Stimulated activated CD4-positive, alpha-beta T cell treated with anti-CD3 and anti-CD28 coated beads, Interleukin-4, amount 100 ng/mL, for 1 hour (primary cell): Measurements from ENCODE around the gene BBOX1.
"Not testable (repeated sequence)": the region's sequence is repeated elsewhere in the genome, so short reads cannot be mapped to it uniquely, and the experiment has no call there.

Experiments
- DNase-seq: peaks from one replicate; pipeline ENCODE4 v3.0.0-alpha.2; 2020

BBOX1 gene, protein sequence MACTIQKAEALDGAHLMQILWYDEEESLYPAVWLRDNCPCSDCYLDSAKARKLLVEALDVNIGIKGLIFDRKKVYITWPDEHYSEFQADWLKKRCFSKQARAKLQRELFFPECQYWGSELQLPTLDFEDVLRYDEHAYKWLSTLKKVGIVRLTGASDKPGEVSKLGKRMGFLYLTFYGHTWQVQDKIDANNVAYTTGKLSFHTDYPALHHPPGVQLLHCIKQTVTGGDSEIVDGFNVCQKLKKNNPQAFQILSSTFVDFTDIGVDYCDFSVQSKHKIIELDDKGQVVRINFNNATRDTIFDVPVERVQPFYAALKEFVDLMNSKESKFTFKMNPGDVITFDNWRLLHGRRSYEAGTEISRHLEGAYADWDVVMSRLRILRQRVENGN

DNA sequence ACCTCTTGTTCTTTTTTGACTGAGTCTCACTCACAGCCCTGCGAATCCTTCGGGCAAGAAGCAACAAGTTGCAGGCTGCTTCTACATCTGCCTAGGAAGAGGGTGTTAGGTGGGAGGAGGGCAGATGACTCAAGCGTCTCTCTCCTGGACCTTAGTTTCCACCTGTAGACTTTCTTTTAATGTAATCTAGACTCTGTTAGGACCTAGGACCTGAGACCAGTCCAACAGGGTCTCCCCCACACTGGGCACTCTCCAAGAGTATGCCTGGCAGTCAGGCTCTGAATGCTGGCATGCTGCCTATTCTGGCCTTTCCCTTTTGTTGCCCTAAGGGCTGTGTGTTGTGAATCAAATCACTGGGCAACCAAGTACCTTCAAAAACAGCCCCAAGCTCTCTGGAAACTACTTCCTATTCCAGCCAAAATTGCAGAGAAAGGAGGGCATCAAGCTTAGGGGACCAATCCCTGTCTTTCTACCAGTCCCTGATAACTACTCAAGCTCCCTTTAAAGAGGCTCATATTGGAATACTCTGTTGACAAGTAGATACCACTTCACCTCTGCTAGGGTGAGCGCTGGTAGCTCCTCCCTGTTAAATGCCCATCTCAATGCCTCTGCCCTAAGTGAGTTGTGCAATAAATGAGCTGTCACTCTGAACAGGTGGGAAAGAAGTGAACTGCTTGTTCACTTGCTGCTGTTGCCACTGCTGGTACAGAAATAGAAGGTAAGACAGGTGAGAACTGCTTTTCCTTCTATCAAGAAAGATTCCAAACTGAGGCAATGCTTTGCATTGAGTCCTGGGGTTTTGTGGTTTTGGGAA lies at the start of gene BBOX1:
Gene BBOX1, plus strand, starts transcription at position 514 of the 814 bp plus-strand sequence. CDS start 14,616 bp downstream, outside the sequence.
- DNase-seq: no peak

DNA sequence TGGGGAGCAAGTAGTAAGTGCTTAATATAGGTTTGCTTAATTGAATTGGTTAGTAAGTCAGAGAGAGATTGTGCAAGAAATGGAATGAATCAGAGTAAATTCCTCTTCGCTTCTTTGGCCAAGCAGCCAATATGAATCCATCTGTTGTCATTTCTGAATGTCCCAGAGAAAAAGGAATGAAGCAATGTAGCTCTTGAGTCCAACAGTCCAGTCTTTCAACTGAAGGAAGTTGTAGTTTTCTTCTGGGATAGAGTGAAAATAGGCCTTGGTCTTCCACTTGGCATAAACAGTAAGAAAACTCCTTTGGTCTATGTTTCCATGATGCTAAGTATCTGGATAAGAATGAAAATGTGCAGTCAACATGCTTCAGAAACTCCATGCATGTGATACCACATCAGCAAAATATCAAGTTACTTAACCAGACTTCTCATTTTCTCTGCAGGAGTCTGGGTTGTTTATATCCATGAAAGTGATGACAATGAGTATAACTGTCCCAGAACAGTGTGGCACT lies 48.5 kb upstream of the BBOX1 start:
- DNase-seq: no peak

DNA sequence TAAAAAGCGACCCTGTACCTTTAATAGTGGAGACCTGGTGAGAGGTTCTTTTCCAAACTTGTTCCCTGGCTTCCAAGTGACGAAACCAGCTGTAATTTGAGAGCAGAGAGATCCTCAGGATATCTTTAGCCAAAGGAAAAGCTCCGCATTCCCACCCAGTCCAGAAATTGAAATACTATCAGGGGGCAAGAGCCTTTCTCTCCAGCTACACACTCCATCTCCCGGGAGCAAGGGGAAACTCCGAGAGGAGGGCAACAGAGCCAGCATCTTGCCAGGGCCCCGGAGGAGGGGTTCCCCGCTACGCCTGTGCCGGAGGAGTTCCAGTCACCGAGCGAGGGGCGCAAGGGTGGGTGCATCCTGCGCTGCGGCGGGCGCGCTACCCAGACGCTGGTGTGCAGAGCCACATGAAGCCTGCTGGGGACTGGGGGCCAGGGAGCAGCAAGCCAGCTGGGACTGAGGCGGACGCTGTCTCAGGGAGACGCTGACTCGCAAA lies 46.6 kb upstream of the BBOX1 start, which contains the start of gene FIBIN:
Gene FIBIN, plus strand, starts transcription at position 148 of the 493 bp plus-strand sequence. CDS start 415 bp downstream, outside the sequence.
- DNase-seq: no peak

DNA sequence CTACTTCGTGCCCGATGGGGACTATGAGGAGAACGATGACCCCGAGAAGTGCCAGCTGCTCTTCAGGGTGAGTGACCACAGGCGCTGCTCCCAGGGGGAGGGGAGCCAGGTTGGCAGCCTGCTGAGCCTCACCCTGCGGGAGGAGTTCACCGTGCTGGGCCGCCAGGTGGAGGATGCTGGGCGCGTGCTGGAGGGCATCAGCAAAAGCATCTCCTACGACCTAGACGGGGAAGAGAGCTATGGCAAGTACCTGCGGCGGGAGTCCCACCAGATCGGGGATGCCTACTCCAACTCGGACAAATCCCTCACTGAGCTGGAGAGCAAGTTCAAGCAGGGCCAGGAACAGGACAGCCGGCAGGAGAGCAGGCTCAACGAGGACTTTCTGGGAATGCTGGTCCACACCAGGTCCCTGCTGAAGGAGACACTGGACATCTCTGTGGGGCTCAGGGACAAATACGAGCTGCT lies 46.0 kb upstream of the BBOX1 start:
- DNase-seq: no peak

DNA sequence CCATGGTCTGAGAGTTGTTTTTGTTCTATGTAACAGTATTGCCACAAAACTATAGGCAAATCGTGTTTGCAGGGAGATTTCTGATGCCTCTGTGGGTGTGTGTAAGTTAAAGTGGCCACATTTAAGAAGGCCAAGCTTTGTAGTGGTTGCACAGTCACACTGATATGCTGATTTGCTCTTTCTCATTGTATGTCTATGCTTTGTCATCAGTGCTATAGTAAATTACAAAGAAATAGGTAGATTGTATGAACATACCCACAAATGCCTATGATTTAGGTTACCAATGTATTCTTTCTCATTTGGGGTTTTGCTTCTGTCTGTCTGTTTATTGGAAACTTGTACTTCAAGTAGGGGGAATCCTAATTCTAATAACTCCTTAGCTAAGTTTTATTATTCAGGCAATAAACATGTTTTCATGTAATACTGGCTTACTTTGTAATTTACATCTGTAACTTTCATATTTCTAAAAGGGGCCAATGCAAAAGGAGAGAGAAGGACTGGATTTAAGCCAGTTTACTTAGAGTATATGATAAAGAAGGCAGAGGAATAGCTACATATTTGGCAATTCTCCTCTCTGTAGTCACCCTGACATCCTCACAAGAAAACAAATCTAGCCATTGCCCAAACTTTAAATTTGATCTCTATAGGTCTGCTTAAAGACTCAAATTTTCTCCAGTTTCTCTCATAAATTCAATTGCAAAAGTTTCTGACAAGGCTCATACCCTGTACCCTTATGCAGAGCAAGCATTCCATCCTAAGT lies 44.7 kb upstream of the BBOX1 start:
- DNase-seq: no peak

DNA sequence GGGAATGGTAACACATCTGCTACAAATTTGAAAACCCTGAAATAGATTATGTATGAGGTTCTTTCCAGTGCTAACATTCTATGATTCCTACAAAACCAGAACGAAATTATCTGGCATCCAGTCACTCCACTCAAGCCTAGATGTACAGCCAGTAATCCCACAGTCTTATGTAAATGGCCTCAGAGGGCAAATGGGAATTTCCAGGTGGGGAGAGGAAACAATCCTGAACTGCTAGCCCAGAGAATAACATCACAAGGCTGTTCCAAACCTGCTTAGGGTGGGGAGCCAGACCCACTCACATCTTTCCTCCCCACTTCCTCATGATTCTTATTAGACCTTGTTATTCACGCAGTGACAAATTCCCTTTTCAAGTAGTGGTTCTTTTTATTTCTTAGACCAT lies 43.2 kb upstream of the BBOX1 start:
- DNase-seq: no peak

DNA sequence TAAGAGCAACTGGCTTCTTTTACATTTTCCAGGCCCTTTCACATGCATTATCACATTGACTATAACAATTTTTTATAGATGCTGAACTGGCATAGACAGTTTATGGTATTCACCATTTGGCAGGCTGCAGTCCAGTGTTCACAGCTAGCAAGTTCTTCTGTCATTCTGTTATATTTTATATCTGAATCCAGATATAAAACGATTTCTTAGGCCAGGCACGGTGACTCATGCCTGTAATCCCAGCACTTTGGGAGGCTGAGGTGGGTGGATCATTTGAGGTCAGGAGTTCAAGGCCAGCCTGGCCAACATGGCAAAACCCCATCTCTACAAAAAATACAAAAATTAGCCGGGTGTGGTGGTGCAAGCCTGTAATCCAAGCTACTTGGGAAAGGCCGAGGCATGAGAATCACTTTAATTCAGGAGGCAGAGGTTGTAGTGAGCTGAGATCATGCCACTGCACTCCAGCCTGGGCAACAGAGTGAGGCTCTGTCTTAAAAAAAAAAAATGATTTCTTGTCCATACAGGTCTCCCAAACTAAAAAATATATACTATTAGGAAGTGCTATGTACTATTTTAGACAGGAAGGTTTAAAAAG lies 39.4 kb upstream of the BBOX1 start:
- not testable (repeated sequence) for DNase-seq

DNA sequence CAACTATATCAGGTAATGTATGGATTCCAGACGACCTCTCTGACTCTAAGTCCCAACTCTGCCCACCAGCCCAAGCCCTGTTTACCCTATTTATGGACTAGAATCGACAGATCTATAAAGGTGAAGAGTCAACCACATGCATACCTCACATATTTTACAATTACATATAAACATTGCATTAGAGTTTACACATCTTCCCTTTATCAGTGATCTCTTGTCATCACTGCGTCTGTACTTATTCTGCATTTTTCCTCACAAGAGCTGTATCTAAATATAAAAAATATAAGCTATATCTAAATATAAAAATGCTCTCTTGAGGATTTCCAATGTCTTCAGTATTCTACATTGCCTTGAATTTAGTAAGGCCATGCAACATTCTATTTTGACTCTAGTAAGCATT lies 38.2 kb upstream of the BBOX1 start:
- DNase-seq: no peak

DNA sequence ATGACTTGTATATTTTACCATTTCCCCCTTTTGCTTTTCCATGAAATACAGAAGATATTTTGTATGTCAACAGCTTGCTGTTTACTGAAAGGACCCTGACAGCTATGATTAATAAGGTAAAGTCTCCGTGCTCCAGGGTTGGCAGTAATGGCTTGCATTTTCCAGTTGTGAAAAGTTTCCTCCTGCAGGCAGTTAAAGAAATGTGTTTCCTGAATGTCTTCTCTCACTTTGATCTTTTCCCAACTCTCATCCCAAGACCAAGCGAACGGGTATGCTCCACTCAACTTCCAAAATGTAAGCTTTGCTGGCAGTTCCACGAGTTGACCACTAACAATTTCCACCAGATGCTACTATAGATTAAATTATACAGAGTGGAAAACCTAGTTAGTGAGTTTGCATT lies 37.8 kb upstream of the BBOX1 start:
- DNase-seq: no peak

DNA sequence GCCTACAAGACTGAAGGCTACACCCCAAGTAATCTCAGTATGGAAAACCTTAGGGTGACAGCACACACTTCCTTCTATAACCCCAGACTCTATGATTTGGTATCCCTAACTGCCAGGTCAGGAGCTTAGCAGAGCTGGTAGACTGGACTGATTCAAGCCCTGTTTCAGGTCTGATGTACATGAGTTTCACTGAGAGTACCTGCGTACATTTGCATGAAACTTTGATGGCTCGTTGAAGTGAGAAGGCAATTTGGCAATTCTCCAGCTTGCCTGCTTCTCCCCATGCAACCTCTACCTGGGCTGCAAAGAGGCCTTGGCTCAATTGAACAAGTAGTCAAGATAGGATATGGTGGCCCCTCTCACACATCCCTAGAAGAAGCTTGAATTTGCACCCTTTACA lies 36.5 kb upstream of the BBOX1 start:
- no peak for DNase-seq

DNA sequence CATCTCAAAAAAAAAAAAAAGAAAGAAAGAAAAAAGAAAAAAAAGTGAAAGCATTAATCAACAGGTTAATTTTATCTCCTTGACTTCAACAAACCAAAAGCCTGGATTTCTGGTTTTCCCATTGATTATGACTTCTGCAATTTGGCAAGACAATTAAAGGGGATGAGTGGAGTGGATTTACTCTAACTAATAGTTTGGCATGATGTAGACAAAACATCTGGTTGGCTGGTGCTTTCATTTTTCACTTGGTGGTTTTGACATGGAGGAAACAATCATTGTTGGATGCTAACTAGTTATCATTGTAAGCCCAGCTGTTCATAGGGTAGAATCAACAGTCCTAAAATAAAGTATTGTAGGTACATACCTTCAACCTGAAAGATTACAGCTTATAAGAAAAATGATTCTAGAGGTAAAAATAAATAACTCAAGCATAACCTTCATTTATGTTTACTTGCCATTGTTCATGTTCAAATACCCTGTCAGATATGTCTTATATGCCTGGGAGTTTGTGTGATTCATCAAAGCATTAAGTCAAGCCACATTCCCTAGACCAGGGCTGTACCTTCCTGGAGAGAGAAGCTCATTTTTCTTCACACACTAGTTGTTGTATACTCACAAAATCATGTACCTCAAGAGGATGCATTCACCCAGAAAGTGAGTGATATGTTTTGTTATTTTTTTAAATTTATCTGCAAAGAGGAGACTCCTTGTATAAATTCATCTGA lies 31.6 kb upstream of the BBOX1 start:
- DNase-seq: no peak

DNA sequence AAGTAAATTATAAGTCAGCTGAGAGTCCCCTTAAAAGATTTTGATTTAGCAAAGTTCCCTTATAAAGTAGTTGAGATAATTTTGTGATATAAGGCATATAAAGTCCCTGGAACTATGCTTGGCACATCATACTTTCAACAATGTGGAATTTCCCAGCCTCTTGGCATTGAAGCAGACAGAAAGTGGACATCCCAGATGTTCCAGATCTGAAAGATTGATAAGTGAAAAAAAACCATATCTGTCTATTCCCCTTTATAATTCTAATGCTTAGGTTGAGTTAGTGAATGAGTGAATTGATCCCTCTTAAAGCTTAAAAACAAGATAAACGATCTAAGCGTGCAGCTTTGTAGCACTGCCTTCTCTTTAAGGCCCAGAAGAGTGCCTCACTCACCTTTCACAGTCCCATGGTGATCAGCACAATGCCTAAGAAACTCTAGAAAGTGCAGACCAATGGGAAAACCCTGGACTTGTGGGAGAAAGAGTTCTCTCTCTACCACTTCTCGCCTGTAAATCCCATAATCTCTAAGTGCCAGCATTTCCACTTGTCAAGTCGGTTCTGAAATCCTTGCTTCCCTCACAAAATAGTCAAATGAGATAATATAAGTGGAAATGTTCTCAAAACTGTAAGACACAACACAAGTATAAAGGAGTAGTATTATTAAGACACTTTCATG lies 28.9 kb upstream of the BBOX1 start:
- no peak for DNase-seq

DNA sequence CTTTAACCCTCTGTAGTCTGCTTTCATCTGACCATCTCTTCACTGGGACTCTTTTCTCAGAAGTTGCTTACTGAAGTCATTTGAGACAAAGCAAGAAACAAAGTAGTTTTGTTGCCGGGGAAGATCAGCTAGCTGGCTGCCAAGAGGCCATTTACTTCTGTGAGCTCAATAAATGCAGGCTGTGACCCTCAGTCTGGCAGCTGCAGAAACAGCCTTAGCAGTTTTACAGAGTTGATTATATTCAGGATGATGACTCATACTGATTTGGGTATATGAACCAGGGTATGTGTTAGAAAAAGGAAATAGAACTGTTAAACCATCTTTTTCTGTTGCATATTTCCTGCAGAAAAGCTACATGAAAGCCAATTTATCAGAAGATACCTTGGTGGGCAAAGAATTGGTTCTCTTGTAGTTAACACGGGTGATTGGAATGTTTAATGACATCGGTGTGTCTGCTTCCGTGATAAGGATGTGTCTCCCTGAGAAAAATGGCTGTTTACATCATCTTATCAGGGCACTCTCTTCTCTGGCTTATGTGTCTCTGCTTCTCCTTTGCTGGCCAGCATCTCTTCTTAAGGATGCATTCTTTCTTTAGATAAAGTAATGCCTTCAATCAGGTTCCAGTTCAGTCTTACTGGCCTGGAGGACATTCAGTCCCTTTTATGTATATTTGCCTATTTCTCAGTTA lies 28.2 kb upstream of the BBOX1 start:
- no peak for DNase-seq

DNA sequence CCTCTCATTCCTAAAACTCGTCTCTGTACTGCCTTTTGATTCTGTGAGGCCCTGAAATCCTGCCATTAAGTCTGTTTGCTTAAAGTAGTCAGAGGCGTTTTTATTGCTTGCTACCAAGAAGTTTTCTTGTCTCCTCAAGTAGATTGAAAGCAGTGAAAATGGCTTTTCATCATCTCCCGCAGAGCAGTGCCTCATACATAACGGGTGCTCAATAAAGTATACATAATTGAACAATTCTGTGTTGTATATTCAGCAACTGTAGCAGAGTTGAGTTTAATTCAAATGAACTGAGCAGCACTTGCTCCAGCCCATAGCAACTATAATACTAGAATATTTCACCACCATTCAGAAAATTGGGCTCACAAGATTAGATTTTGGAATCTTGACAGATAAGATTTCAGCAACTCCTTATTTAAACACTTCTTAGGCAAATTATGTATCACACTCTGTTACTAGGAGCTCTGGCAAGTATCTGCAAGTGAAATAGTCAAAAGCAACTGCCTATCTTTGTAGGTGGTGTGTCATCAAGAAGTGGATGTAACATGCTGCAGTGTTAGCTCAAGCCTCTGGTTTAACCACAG lies 26.7 kb upstream of the BBOX1 start:
- DNase-seq: no peak

DNA sequence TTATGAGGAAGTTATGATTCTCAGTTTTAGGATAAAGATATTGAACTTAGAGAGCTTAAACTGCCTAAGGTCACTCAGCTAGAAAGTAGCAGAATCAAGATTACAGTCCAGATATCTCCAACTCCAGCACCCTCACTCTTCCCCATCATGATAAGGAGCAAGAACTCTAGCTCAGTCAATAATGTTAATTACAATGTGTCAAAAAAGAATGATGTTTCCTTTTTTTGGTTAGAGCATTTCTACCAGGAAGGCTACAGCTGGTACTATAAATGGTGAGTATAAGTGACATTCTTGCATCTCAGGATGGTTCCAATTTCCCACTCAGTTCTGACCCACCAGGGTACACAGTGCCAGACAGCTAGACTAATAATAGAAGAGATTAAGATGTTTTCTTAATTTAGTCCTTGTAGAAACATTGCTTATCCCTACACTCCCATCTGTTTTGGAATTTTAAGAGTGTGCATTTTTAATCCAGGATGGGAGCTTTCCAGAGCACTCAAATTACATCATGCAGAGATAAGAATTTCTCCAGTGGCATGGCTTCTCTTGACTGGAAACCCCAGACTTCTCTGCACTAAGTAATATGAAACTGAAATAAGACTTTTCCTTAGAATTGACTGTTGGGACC lies 21.6 kb upstream of the BBOX1 start:
- DNase-seq: no peak

DNA sequence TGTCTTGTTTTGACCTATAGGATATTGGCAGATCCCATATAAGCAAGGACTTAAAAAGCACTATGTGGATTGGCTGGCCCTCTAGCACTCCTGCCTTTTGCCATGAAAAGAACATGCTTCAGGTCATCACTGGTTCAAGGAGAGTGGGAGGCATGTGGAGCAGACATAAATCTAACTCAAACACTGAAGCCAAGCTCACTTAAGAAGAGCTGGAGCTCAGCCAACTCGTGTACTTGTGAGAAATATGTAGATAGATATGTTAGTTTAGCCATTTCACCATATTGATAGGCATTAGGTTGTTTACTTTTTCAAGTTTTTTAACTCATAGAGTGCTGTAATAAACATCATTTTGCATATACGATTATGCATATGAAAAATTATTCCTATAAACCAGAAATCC lies 19.9 kb upstream of the BBOX1 start:
- DNase-seq: no peak

DNA sequence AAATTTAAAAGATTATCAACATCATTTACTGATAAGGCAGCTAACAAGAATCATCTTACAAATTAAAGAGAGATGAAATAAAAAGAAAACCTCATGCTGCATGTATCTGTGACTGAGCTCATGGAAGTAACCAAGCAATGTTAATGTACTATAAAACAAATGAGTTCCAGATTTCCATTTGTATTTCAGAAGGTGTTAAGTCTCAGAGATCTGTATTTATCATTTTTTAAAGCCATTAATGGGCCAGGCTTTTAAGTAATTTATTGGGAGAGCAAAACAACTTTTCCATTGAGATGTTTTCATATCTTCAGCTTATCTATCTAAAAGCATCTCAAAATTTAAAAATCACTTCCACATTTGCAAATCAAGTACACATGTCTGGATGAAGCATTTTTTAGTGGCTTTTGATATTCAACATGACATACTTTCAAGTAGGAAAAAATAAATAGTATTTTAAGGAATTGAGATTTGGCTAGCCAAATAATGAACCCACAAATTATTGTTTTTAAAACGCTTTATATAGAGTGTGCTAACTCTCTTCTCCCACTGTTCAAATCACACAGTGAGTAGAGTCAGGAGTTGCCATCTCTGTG lies 17.9 kb upstream of the BBOX1 start:
- no peak for DNase-seq

DNA sequence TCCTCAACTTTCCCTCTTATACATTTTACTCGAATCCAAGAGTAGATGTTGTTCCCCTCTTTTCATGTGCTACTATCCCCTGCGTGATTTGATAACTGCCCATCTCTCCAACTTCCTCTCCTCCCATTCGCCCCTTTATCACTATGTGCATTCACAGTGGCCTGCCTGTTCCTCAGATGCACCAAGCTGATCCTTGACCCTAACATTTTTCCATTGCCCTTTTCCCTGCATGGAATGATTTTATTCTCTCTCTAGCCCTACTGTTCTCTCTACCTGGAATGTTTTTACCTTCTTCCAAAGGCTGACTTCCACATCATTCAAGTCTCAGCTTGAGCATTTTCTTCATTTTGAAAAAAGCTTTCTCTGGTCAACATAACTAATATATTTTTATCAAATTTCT lies 15.8 kb upstream of the BBOX1 start:
- no peak for DNase-seq

DNA sequence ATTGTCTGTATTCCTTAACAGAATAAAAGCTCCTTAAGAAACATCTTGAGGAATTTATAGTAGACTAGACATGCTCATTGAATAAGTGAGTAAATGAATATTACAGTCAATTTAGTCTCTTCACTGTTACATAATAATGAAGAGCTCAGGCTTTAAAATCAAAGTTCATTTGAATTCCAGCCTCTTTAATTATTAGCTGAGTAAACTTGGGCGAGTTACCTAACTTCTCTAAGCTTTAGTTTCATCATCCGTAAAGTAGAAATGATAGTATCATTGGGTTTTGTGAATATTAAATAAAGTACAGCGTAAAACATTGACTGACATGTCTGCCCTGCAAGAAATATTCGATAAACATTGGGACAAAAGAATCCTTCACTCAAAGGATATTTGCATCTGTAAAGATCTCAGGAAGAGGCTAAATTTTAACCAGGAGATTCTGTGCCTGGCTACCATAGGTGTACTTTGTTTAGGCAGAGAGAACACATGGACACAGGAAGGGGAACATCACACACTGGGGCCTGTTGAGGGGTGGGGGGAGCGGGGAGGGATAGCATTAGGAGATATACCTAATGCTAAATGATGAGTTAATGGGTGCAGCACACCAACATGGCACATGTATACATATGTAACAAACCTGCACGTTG lies 15.2 kb upstream of the BBOX1 start:
- DNase-seq: no peak
